Glomerular visceral epithelial cell (primary cell): ENCODE results near the gene USP5.
"Not testable (repeated sequence)": the region's sequence is repeated elsewhere in the genome, so short reads cannot be mapped to it uniquely, and the experiment has no call there.

Experiments
- DNase-seq: peaks from one replicate; pipeline ENCODE4 v3.0.0-alpha.2; 2016; ENCODE audit errors: extremely low spot score

The USP5 gene

GRCh38 chr12:6865307-6865706 is 13.4 kb downstream of the USP5 start:
- DNase-seq: not testable (repeated sequence)

GRCh38 chr12:6866163-6866919 is 14.4 kb downstream of the USP5 start:
- no peak for DNase-seq

GRCh38 chr12:6866920-6867412 is 15.0 kb downstream of the USP5 start:
- no peak for DNase-seq

DNA sequence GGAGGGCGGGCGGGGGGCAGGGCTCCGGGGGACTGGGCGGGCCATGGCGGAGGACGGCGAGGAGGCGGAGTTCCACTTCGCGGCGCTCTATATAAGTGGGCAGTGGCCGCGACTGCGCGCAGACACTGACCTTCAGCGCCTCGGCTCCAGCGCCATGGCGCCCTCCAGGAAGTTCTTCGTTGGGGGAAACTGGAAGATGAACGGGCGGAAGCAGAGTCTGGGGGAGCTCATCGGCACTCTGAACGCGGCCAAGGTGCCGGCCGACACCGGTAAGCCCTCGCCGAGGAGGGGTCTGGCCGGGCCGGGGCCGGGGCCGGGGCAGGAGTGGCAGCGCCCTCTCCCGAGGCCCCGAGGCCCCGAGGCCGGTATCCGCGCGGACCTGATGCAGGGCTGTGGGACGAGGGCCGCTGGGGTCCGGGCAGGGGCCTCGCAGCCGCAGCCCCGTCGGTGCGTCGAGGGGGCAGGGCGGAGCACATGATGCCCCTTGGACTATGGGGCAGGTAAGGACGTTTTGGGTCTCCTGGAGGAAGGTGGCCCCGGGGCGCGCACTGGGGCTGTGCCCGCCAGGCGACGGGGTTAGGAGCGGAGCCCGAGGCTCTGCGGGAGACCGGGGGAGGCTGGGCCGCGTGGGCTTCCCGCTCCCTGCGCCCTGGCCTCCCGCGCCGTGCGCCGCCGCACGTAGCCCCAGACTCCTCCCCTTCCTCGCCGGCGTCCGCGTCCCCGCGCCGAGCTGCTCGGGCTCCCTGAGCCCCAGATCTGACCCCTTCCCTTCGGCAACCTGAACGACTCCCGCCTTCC is 15.7 kb downstream of the USP5 start, which contains the start of gene TPI1:
TSS of gene TPI1 (plus strand) at position 119 of the 798 bp plus-strand sequence. CDS start at position 155, 36 bp downstream.
- DNase-seq: peak; percentile 88

GRCh38 chr12:6868211-6869048 is 16.5 kb downstream of the USP5 start:
- no peak for DNase-seq

DNA sequence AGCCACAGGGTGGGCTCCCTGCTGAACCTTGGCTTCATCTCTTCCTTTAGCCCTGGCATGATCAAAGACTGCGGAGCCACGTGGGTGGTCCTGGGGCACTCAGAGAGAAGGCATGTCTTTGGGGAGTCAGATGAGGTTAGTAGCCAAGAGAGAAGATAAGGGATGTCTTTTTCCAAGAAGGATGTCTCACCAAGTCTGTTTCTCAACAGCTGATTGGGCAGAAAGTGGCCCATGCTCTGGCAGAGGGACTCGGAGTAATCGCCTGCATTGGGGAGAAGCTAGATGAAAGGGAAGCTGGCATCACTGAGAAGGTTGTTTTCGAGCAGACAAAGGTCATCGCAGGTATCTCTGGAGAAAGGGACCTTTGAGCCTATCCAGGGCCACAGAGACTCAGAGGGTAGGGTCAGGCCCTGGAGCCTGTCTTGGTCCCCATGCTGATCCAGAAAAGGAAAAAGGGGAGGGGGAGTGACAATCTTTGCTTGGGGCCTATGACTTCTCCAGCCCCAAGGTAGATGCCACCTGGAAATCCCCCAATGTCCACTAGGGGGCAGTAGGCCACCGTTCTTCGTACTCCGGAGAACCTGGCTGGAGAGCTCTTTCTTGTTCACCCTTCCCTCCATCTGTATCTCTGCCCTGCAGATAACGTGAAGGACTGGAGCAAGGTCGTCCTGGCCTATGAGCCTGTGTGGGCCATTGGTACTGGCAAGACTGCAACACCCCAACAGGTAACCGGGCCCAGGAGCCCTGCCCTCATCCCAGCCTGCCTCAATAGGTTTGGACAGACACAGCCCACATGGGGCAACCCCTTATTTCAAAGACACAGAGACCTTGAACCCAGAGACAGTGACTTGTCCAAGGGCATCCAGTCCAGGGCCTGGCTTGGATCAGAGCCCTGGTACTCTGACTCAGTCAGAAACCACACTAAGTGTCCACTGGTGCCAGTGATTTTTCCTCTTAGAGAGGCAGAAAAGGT is 17.4 kb downstream of the USP5 start:
- DNase-seq: peak; percentile 81

- not testable (repeated sequence) for DNase-seq
Observed at GRCh38 chr12:6870304-6870703, 18.4 kb downstream of the USP5 start.

DNA sequence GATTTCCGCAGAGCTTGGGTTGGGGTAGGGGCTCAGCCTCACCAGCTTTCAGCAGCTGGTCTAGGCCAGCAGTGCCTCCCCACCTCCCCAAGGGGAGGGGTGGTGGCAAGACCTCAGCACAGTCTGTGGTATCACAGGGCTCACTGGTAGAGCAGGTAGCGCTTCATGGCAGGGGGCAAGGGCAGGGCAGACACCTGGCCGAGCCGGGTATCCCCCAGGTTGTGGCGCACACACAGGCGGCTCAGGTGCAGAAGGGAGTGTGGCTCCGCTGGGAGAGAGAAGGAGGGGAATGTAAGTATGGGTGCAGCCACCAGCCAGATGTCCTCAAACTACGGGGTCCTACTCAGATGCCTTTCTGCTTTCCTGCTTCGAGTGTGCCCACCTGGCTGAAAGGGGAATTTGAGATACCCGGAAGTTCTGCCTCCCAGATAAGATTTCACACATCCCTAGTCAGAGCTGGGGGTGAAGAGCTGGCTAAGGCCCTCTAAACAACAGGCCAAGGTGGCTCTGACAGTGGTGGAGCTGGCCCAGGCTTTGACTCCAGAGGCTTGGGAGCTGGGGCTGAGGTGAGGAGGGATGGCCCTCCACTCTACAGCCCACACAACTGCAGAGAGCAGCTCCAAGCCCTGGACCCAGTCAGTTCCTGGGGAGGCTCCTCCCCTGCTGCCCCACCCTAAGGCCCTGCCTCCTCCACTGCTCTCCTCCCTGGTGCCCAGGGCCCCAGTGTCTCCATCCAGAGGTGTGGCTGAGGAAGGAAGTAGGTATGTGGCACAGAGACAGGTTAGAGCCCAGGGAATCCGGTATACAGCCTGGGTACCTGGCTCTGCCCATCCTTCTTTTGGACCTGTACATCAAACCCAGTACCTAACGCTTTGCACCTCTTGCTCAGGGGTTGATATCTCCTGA is 19.4 kb downstream of the USP5 start:
- DNase-seq: peak; percentile 71

DNA sequence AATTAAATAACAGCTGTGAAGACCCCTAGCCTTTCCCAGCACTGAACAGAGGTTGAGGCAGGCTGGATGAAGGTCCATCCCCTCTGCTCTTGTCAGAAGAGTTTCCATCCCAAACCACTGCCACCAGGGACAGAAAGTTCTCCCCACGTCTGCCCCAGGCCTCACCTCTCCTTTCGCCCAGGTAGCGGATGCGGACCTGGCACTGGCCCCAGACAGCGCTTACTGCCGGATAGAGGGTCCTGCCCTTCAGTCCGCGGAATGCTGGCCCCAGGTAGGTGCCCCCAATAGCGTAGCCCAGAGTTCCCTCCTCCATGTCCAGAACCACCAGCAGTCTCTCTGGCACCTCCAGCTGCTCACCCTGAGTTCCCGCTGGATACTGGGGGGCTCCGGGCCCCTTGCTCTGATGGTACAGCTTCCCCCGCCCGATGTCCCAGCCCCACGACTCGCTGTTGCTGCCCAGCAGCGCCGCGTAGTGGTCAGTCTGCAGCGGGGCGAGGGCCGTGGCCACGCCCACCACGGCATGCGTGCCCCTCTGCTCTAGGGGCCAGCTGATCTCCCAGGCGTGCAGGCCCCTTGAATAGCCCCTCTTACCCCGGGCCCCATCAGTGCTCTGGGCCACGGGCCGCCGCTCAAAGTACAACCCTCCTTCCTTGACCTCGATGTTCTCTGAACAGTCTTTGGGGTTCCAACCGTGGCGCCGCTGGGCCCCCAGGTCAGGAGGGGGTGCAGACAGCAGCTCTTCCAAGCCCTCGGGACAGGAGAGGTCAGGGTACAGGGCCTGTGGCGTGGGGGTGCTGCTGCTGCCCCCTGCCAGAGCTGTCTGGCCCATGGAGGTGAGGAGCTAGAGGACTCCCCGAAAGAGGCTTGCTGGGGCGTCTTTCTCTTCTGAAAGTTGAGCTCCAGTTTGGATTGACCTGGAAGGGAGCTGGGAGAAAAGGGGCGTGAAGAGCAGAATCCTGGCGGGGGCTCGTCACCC is 20.4 kb downstream of the USP5 start:
- peak; percentile 83 for DNase-seq

DNA sequence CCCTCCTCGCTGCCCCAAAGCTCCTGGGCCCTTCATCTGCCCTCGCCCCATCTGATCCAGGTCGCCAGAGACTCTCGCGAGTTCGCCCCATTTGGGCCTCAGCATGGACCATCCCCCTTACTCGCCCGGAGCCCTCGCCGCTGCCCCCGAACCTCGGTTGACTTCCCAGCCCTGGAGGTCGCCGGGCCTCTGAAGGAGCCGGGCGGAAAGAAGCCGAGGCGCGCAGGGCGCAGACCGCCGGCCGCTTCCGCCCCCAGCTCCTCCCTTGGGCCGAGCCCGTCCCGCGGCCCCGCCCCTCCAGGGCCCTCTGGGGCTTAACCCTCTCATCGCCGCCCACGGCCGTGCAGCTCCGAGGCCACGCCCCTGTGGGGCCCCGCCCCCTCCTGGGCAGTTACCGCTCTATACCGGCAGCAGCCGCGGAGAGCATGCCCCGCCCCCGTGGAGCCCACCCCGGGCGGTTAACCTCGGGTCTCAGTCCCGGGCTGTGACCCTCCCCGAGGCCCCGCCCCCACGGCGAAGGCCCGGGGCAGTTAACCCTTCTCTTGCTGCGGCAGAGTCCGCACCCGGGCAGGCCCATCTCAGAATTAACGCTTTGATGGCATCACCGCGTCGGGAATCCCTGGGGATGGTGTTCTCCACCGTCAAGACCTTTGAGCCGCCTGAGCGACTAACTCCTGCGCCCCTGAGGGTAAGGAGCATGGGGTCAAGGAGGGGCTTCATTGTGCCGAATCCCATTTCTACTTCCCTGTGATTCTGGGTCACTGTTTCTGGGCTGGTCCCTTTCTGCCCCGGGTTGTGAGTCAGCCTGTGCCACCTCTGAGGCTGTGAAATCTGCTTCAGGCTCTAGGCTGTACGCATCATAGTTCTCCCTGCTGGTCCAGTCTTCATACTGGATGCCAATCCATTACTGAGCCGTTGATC is 21.4 kb downstream of the USP5 start, which contains the start of gene SPSB2:
TSS of gene SPSB2 (minus strand) at position 210 of the 921 bp plus-strand sequence. CDS start 402 bp downstream, outside the sequence.
- DNase-seq: peak; percentile 98

DNA sequence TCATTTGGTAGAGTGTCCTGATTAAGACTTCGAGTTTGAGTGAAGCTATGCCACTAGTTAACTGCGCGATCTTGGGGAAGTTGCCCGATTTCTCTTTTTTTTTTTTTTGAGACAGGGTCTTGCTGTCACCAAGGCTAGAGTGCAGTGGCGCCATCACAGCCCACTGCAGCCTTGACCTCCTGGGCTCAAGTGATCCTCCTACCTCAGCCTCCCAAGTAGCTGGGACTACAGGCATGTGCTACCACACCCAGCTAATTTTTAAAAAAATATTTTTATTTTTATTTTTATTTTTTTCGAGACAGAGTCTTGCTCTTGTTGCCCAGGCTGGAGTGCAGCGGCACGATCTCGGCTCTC is 22.0 kb downstream of the USP5 start:
- DNase-seq: not testable (repeated sequence)

GRCh38 chr12:6879824-6880223 is 27.9 kb downstream of the USP5 start:
- not testable (repeated sequence) for DNase-seq

GRCh38 chr12:6883252-6883651 is 31.3 kb downstream of the USP5 start:
- DNase-seq: no peak

DNA sequence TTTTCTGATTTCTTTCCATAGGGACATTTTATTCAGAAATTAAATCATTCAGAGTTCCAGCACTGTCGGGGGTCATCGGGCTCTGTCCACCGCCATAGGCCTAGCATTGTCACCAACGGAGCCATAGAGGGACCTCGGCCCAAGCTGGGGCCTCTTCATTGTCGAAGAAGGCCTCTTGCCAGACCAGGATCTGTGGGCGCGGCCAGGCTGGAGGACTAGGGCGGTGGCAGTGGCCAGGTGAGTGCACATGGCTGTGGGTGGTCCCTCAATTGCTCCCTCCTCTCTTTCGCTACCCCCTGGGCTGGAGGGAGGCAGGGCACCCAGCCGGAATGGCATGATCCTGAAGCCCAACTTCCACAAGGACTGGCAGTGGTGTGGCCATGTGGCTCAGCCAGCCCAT is 31.7 kb downstream of the USP5 start:
- DNase-seq: no peak

DNA sequence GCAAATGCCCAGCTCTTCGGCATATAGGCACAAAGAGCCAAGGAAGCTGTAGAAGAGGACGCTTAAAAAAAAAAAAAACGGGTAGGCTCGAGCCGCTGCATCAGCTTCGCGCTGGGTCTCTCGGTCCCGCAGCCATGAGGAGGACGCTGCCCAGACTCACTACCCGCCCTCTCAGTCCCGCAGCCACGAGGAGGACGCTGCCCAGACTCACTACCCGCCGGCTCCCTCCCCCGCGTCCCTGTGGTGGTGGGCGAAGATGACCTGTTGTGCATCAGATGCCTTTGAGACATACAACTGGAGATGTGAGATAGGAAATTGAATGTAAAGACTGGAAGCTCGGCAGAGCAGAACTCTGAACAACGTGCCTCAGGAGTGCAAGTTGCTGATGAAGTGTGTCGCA is 32.6 kb downstream of the USP5 start:
- DNase-seq: no peak

- not testable (repeated sequence) for DNase-seq
Observed at GRCh38 chr12:6886206-6886999, 34.5 kb downstream of the USP5 start.
